NT2/D1 (cell line): ENCODE measurements around the gene OR4S2.

ENCODE experiments used
- DNase-seq: peaks from one replicate; pipeline ENCODE4 v3.0.0-alpha.2; 2011; ENCODE audit warnings: low read depth, low spot score
- H3K27me3 ChIP-seq: 2 replicates; pipeline ENCODE4 v1.6.0; 2011; ENCODE audit warnings: mild to moderate bottlenecking; ENCODE audit not compliant: insufficient read length, insufficient read depth
- H3K36me3 ChIP-seq: 2 replicates; pipeline ENCODE4 v1.6.1; 2011; ENCODE audit warnings: mild to moderate bottlenecking, low read length, mixed read lengths; ENCODE audit not compliant: insufficient read depth, insufficient read length
- H3K4me1 ChIP-seq: 2 replicates; pipeline ENCODE4 v1.5.1; 2011; ENCODE audit not compliant: insufficient read depth, insufficient read length
- H3K4me3 ChIP-seq: 2 replicates; pipeline ENCODE4 v1.5.1; 2011; ENCODE audit warnings: low read depth; ENCODE audit not compliant: insufficient read length
- H3K9ac ChIP-seq: 2 replicates; pipeline ENCODE4 v1.6.0; 2011; ENCODE audit warnings: low read depth; ENCODE audit not compliant: insufficient read length
- H3K9me3 ChIP-seq: 2 replicates; pipeline ENCODE4 v1.5.1; 2011; ENCODE audit warnings: mild to moderate bottlenecking, low read length; ENCODE audit not compliant: insufficient read depth
- SUZ12 ChIP-seq: IDR thresholded peaks from 2 replicates; pipeline ENCODE4 v1.6.1; 2011; ENCODE audit not compliant: insufficient read length, insufficient read depth; ENCODE audit errors: extremely low read depth
- YY1 ChIP-seq: IDR thresholded peaks from 2 replicates; pipeline ENCODE4 v1.6.1; 2011; ENCODE audit not compliant: insufficient read length, insufficient read depth
- ZNF274 ChIP-seq: IDR thresholded peaks from 2 replicates; pipeline ENCODE4 v1.6.1; 2011; ENCODE audit warnings: mild to moderate bottlenecking, low read depth, low read length

Gene OR4S2

GRCh38 chr11:55648027-55648426, at the start of gene OR4S2:
Gene OR4S2, plus strand, starts transcription at chr11:55648327. Its CDS starts 2,577 bp downstream, at chr11:55650904.
- Histone ChIP-seq H3K4me1 (no peaks in the 10 kb centered on the region), H3K36me3 (no peaks in the 10 kb centered on the region), H3K27me3 (no peaks in the 10 kb centered on the region), H3K4me3 (no peak within 1 kb of the TSS), H3K9me3 (no peaks in the 10 kb centered on the region), H3K9ac (no peak within 1 kb of the TSS)
- DNase-seq = no peak
- TF ChIP-seq YY1 = no peak
- no peak for TF ChIP-seq ZNF274
- no peak for TF ChIP-seq SUZ12

DNA sequence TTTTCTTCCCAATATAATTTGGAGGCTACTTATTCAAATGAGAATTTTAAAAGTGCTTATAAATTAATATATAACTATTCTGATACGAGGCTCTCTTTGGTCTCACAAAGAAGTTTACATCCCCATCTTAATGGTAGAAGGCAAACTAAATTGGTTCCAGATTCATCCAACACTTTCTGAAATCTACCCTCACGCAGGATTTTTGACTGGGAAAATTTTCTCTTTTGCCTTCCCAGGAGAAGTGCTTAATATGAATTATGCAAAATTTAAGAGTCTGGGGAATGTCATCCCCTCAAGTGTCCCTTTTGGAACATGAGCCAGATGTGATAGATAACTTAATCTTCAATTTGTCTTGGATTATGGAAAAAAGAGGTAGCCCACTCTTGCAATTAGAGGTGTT, 40.6 kb upstream of the OR4S2 start, which contains the start of gene OR4C11:
Gene OR4C11, minus strand, starts transcription at position 101 of the 400 bp plus-strand sequence. CDS start 3,272 bp downstream, outside the sequence.
- Histone ChIP-seq H3K4me3 (no peak within 1 kb of the TSS), H3K27me3 (no peaks in the 10 kb centered on the region), H3K36me3 (no peaks in the 10 kb centered on the region), H3K4me1 (no peaks in the 10 kb centered on the region), H3K9me3 (no peaks in the 10 kb centered on the region), H3K9ac (no peak within 1 kb of the TSS)
- TF ChIP-seq ZNF274 (no peak), SUZ12 (no peak), YY1 (no peak)
- DNase-seq = no peak

- Histone ChIP-seq H3K4me1 (no peaks in the 10 kb centered on the region), H3K9ac (no peak overlapping the region), H3K36me3 (no peaks in the 10 kb centered on the region), H3K4me3 (no peak overlapping the region), H3K9me3 (no peaks in the 10 kb centered on the region), H3K27me3 (no peaks in the 10 kb centered on the region)
- TF ChIP-seq ZNF274 (no peak), SUZ12 (no peak), YY1 (no peak)
- no peak for DNase-seq
These were observed 23.6 kb upstream of the OR4S2 start for GRCh38 chr11:55624531-55624930.

DNA sequence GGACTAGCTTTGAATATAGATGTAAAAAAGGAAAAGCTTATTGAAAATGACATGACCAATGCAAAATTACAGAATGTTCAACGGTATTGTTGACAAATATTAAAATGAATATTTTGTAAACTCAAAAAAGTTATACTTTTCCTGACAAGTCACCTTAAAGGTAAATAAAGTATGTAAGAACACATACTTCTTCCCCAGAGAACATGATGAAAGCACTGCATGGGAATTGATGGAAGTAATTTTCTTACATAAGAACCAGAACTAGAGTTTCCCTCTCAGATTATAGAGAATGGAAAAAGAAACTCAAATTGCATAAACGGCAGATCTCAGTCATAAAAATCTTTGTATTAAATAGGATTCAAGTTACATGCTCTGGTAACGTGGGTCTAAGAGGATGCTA, 13.3 kb upstream of the OR4S2 start, which contains the start of gene OR4P4:
Gene OR4P4, plus strand, starts transcription at position 301 of the 400 bp plus-strand sequence.
- no peak within 1 kb of the TSS for H3K4me3 ChIP-seq
- no peak for DNase-seq
- no peaks in the 10 kb centered on the region for H3K9me3 ChIP-seq
- H3K27me3 ChIP-seq = no peaks in the 10 kb centered on the region
- TF ChIP-seq ZNF274 (no peak), YY1 (no peak), SUZ12 (no peak)
- H3K9ac ChIP-seq = no peak within 1 kb of the TSS
- no peaks in the 10 kb centered on the region for H3K36me3 ChIP-seq
- no peaks in the 10 kb centered on the region for H3K4me1 ChIP-seq

DNA sequence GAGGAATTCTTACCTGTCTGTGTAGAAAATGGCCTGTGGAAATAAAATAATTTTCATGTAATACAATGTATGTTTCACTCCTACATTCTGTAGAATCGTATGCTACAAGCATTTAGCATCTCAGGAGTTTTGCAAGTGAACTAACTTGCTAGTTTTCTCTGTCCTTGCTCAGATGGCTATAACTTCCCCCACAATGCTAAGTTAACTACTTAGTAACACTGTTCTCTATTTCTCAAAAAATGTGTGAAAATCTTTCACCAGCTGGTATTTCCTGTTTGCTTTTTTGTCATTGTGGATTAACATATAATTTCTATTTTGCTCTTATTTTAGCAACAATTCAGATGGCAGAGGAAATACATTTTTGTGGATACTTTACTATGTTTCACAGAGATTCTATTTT, 4.4 kb downstream of the OR4S2 start:
- Histone ChIP-seq H3K9ac (no peak overlapping the region), H3K4me3 (no peak overlapping the region), H3K36me3 (no peaks in the 10 kb centered on the region), H3K4me1 (no peaks in the 10 kb centered on the region), H3K27me3 (no peaks in the 10 kb centered on the region), H3K9me3 (no peaks in the 10 kb centered on the region)
- no peak for TF ChIP-seq SUZ12
- TF ChIP-seq ZNF274 = no peak
- TF ChIP-seq YY1 = no peak
- DNase-seq = no peak

DNA sequence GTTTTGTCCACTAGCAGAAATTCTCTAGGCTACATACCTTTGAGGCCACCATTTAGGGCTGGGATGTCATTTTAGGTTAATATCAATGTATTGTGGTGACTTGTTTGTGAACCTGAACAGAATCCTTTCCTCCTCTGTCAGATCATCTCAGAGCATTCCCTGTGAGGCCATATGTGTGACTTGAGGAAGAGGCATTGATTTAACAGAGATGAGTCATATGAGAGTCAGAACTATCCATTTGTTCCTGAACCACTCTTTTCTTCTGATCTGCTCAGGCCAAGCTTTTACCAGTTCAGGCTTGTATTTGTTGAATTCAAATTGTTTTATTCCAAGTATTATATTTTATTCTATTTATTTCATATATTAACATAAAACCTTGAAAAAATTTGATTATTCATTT, 7.0 kb downstream of the OR4S2 start:
- no peak for DNase-seq
- Histone ChIP-seq H3K4me1 (no peaks in the 10 kb centered on the region), H3K27me3 (no peaks in the 10 kb centered on the region), H3K9me3 (no peaks in the 10 kb centered on the region), H3K9ac (no peak overlapping the region), H3K4me3 (no peak overlapping the region), H3K36me3 (no peaks in the 10 kb centered on the region)
- TF ChIP-seq YY1 (no peak), ZNF274 (no peak), SUZ12 (no peak)

DNA sequence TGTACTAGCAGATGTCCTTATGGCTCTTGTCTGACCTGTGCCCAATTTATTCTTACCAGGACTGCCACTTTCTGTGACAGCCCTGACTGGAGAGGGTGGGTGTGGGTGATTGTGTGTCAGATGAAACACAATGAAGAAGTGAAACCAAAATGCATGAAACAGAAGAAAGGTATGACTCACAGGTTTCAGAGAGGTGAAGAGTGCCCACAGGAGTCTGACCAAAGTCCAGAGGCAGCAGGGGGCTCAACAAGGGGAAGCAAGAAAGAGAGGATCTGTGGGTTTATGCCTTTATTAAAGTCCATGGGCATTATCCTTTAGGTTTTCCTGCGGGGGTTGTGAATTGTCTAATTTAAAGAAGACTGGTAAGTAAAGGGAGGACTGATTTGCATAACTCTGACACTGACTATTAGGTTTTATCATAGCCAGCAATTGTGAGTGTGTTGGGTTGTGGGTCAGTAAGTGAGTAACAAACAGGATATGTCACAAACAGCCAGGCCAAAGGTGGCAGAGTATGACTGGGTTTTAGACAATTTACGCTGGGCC, 10.0 kb downstream of the OR4S2 start:
- H3K36me3 ChIP-seq = no peaks in the 10 kb centered on the region
- H3K9ac ChIP-seq = no peak overlapping the region
- no peak for TF ChIP-seq YY1
- no peak for TF ChIP-seq ZNF274
- no peak for TF ChIP-seq SUZ12
- no peaks in the 10 kb centered on the region for H3K27me3 ChIP-seq
- DNase-seq = no peak
- no peaks in the 10 kb centered on the region for H3K4me1 ChIP-seq
- no peaks in the 10 kb centered on the region for H3K9me3 ChIP-seq
- no peak overlapping the region for H3K4me3 ChIP-seq
